ENCODE results near the gene RTL10.
"Not testable (repeated sequence)": the region's sequence is repeated elsewhere in the genome, so short reads cannot be mapped to it uniquely, and the experiment has no call there.

Gene RTL10

GRCh38 chr22:19844377-19845053, 10.2 kb downstream of the RTL10 start:
- DNase-seq (ENCODE audit: low read depth in 2 of 2, low spot score in 1 of 2) = no peak

- no peak for DNase-seq (ENCODE audit: low read depth in 2 of 2, low spot score in 1 of 2)
Measured at GRCh38 chr22:19843857-19844376, 10.8 kb downstream of the RTL10 start.

- no peak for DNase-seq (ENCODE audit: low read depth in 2 of 2, low spot score in 1 of 2)
Measured at GRCh38 chr22:19843107-19843856, 11.4 kb downstream of the RTL10 start.

- no peak for DNase-seq (ENCODE audit: low read depth in 2 of 2, low spot score in 1 of 2)
Measured at GRCh38 chr22:19842393-19843106, 12.1 kb downstream of the RTL10 start.

- DNase-seq (ENCODE audit: low read depth in 2 of 2, low spot score in 1 of 2) = no peak
Measured at GRCh38 chr22:19841641-19842392, 12.9 kb downstream of the RTL10 start.

GRCh38 chr22:19840955-19841640, 13.6 kb downstream of the RTL10 start:
- no peak for DNase-seq (ENCODE audit: low read depth in 2 of 2, low spot score in 1 of 2)

GRCh38 chr22:19840059-19840458, 14.6 kb downstream of the RTL10 start:
- no peak for DNase-seq (ENCODE audit: low read depth in 2 of 2, low spot score in 1 of 2)

GRCh38 chr22:19837915-19838314, 16.8 kb downstream of the RTL10 start:
- no peak for DNase-seq (ENCODE audit: low read depth in 2 of 2, low spot score in 1 of 2)

- no peak for DNase-seq (ENCODE audit: low read depth in 2 of 2, low spot score in 1 of 2)
Measured at GRCh38 chr22:19836512-19836911, 18.2 kb downstream of the RTL10 start.

GRCh38 chr22:19834599-19834998, 20.1 kb downstream of the RTL10 start:
- no peak for DNase-seq (ENCODE audit: low read depth in 2 of 2, low spot score in 1 of 2)

GRCh38 chr22:19833327-19833726, 21.3 kb downstream of the RTL10 start:
- not testable (repeated sequence) for DNase-seq (ENCODE audit: low read depth in 2 of 2, low spot score in 1 of 2)

- DNase-seq (ENCODE audit: low read depth in 2 of 2, low spot score in 1 of 2) = no peak
Measured at GRCh38 chr22:19832476-19833108, 22.1 kb downstream of the RTL10 start.

- DNase-seq (ENCODE audit: low read depth in 2 of 2, low spot score in 1 of 2) = not testable (repeated sequence)
Measured at GRCh38 chr22:19831979-19832378, 22.7 kb downstream of the RTL10 start.

GRCh38 chr22:19831016-19831415, 23.7 kb downstream of the RTL10 start:
- DNase-seq (ENCODE audit: low read depth in 2 of 2, low spot score in 1 of 2) = no peak

- no peak for DNase-seq (ENCODE audit: low read depth in 2 of 2, low spot score in 1 of 2)
Measured at GRCh38 chr22:19828035-19828401, 26.7 kb downstream of the RTL10 start.

GRCh38 chr22:19827341-19828034, 27.2 kb downstream of the RTL10 start:
- DNase-seq (ENCODE audit: low read depth in 2 of 2, low spot score in 1 of 2) = no peak

- no peak for DNase-seq (ENCODE audit: low read depth in 2 of 2, low spot score in 1 of 2)
Measured at GRCh38 chr22:19826619-19826950, 28.1 kb downstream of the RTL10 start.

GRCh38 chr22:19825904-19826618, 28.6 kb downstream of the RTL10 start:
- no peak for DNase-seq (ENCODE audit: low read depth in 2 of 2, low spot score in 1 of 2)

- no peak for DNase-seq (ENCODE audit: low read depth in 2 of 2, low spot score in 1 of 2)
Measured at GRCh38 chr22:19824926-19825339, 29.7 kb downstream of the RTL10 start.
